ENCODE results near the gene FAM184B.
A peak's percentile ranks its signal among the peaks of the same experiment; 100 is the strongest.

Gene FAM184B

DNA sequence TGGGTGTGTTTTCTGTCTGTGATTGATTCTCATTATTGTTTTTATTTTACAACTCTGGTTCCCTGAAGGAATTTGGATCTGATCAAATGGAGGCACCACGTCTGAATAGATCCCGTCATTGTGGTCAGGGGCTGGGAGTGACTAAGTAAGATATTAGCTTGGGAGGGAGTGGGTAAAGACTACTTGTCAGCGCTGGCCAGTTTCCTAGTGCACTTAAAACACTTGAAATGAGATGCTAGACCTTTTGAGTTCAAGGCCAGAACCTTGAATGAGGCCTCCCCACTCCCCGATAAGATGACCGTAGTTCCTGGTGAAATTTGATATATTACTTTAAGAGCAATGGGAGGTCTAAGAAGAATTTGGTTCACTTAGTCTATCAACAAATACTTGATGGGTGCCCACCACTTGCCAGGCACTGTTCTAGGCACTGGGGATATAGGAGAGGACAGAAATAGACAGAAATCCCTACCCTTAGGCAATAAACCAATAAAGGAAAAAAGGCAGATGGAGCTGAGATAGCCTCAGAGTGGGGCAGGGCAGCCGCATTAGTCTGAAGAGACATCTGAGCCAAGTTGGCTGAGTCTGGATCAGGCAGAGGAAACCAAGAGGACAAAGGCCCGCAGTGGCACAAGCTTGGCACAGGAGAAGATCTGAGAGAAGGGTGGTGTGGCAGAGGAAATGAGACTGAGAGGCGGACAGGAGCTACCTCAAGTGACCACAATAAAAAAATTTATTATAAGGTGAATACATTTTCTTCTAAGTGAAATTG lies 11.8 kb downstream of the FAM184B start:
- CTCF ChIA-PET = no interaction called here
- TF ChIP-seq L3MBTL2 (conservative IDR thresholded peaks at IDR 0.05) = no peak
- TF ChIP-seq SP1 (IDR thresholded peaks at IDR 0.05) = no peak
- TF ChIP-seq LEF1 (IDR thresholded peaks at IDR 0.05; ENCODE audit: borderline replicate concordance) = no peak
- TF ChIP-seq ELF4 (IDR thresholded peaks at IDR 0.05) = no peak
- TF ChIP-seq FOXK2 (IDR thresholded peaks at IDR 0.05) = no peak
- DNase-seq (ENCODE audit: extremely low spot score) = no peak
- POLR2A ChIA-PET = no interaction called here

DNA sequence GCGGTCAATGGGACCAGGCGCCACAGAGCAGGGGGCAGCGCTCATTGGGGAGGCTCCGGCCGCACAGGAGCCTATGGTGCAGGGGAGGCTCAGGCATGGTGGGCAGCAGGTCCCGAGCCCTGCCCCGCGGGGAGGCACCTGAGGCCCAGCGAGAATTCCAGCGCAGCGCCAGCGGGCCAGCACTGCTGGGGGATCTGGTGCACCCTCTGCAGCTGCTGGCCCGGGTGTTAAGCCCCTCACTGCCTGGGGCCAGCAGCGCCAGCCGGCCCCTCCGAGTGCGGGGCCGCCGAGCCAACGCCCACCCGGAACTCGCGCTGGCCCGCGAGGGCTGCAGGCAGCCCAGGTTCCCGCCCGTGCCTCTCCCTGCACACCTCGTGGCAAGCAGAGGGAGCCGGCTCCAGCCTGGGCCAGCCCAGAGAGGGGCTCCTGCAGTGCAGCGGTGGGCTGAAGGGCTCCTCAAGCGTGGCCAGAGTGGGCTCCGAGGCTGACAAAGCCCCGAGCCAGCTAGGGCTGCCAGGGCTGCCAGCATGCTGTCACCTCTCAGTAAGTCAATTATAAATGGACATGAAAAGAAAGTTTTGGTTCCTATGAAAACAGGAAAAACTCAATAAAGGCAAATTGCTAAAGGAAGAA lies 14.5 kb downstream of the FAM184B start:
- TF ChIP-seq FOXM1 (IDR thresholded peaks at IDR 0.05; ENCODE audit: borderline replicate concordance) (no peak), BHLHE40 (IDR thresholded peaks at IDR 0.05; ENCODE audit: borderline replicate concordance) (no peak), FOXK2 (IDR thresholded peaks at IDR 0.05) (no peak), ARNT (IDR thresholded peaks at IDR 0.05) (no peak), TARDBP (IDR thresholded peaks at IDR 0.05) (no peak), L3MBTL2 (conservative IDR thresholded peaks at IDR 0.05) (no peak), HDGF (IDR thresholded peaks at IDR 0.05; ENCODE audit: borderline replicate concordance) (no peak), CTBP1 (IDR thresholded peaks at IDR 0.05; ENCODE audit: borderline replicate concordance) (no peak), ZNF384 (IDR thresholded peaks at IDR 0.05) (no peak), SP1 (IDR thresholded peaks at IDR 0.05) (no peak), SUZ12 (IDR thresholded peaks at IDR 0.05) (no peak), ELF4 (IDR thresholded peaks at IDR 0.05) (no peak), FOXA1 (IDR thresholded peaks at IDR 0.05) (no peak), NFRKB (IDR thresholded peaks at IDR 0.05) (no peak)
- POLR2A ChIA-PET = no interaction called here
- DNase-seq (ENCODE audit: extremely low spot score) = no peak
- CTCF ChIA-PET = no interaction called here

DNA sequence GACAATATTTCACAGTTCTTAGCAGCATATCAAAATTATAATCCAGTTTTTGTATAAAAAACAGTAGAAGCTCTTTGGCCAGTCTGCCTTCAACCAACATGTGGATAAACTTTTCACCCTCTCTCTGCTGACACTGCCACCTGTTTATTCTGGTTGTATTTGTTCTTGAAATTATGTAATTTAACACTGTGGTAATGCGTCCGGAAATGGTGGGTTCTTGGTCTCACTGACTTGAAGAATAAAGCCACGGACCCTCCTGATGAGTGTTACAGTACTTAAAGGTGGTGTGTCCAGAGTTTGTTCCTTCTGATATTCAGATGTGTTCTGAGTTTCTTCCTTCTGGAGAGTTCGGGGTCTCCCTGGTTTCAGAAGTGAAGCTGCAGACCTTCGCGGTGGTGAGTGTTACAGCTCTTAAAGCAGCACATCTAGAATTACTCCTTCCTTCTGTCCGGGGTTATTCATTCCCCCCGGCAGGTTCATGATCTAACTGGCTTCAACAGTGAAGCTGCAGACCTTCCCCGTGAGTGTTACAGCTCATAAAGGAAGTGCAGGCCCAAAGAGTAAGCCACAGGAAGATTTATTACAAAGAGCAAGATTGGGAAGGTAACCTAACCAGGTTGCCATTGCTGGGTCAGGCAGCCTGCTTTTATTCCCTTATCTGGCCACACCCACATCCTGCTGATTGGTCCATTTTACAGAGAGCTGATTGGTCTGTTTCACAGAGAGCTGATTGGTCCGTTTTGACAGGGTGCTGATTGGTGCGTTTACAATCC lies 15.7 kb downstream of the FAM184B start:
- CTCF ChIA-PET = no interaction called here
- POLR2A ChIA-PET = no interaction called here
- no peak for DNase-seq (ENCODE audit: extremely low spot score)
- TF ChIP-seq ZNF384 (IDR thresholded peaks at IDR 0.05) (no peak), L3MBTL2 (conservative IDR thresholded peaks at IDR 0.05) (no peak), NFRKB (IDR thresholded peaks at IDR 0.05) (no peak), FOXM1 (IDR thresholded peaks at IDR 0.05; ENCODE audit: borderline replicate concordance) (no peak), BHLHE40 (IDR thresholded peaks at IDR 0.05; ENCODE audit: borderline replicate concordance) (no peak), SUZ12 (IDR thresholded peaks at IDR 0.05) (no peak), TARDBP (IDR thresholded peaks at IDR 0.05) (no peak), CTBP1 (IDR thresholded peaks at IDR 0.05; ENCODE audit: borderline replicate concordance) (no peak), LEF1 (IDR thresholded peaks at IDR 0.05; ENCODE audit: borderline replicate concordance) (no peak), SP1 (IDR thresholded peaks at IDR 0.05) (no peak), ARNT (IDR thresholded peaks at IDR 0.05) (no peak), ELF4 (IDR thresholded peaks at IDR 0.05) (no peak)
- TF ChIP-seq, protein P1, sequence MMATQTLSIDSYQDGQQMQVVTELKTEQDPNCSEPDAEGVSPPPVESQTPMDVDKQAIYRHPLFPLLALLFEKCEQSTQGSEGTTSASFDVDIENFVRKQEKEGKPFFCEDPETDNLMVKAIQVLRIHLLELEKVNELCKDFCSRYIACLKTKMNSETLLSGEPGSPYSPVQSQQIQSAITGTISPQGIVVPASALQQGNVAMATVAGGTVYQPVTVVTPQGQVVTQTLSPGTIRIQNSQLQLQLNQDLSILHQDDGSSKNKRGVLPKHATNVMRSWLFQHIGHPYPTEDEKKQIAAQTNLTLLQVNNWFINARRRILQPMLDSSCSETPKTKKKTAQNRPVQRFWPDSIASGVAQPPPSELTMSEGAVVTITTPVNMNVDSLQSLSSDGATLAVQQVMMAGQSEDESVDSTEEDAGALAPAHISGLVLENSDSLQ (IDR thresholded peaks at IDR 0.05) = no peak

DNA sequence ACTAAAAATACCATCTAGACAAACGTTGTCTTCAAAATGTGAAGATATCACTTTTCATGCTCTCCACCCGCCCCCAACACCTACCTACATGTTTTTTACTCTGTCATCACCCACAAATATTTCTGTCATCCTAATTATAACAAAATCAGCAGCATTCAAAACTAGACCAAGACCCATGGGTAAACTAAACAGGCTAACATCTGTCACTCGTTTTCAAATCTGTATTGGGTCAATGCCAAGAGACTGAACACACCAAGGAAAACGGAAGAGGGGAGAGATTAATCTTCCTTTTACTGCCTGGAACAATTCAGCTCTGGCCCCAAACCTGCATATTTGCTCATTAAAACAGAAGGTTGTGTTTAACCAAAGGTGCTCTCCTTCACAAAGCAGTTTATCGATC lies 17.5 kb downstream of the FAM184B start:
- CTCF ChIA-PET = no interaction called here
- no peak for TF ChIP-seq SP1 (IDR thresholded peaks at IDR 0.05)
- POLR2A ChIA-PET = interaction anchor here (0.9 kb wide), 1 partner anchor 15 kb away, joined by 3 read pairs; no protein-coding TSS in a partner anchor
- DNase-seq (ENCODE audit: extremely low spot score) = no peak

DNA sequence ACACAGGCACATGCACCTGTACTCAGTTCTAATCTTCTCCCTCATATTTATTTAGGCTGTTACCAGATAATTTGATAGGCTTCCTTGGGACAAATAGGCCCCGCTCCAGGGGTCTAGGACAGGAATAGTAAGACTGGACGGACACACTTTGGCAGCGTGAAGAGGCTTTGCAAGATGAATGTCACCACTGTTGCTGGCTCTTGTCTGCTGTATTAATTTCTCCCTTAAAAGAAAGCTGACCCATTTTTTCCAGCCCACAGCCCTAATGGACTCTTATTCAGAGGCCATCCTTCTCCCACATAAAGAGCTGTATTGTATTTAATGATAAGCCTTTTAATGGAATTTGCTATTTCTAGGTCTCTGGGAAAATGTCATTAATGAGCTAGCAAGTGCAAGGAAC lies 18.0 kb downstream of the FAM184B start:
- DNase-seq (ENCODE audit: extremely low spot score) = no peak
- no peak for TF ChIP-seq LEF1 (IDR thresholded peaks at IDR 0.05; ENCODE audit: borderline replicate concordance)
- no peak for TF ChIP-seq FOXK2 (IDR thresholded peaks at IDR 0.05)
- no peak for TF ChIP-seq ELF4 (IDR thresholded peaks at IDR 0.05)
- ChIA-PET CTCF (no interaction called here), POLR2A (interaction anchor here (0.9 kb wide), 1 partner anchor 15 kb away, joined by 3 read pairs; no protein-coding TSS in a partner anchor)

DNA sequence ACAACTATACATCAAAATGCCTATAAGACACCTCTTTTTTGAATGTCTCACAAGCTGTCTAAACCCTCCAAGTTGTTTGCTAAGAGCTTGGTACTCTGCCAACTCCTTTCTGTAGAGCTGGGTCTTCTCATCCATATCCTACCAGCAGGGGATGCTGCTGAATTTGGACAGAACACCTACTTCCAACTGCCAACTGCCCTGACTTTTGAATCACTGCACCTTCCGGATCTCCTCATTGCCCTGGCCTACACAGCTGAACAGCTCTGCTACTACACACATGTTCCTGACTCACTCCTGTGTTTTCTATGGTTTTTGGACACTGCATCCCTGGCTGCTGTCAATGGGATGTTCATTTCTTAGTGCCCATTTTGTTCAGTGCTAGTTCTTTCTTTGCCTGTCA lies 18.7 kb downstream of the FAM184B start:
- CTCF ChIA-PET = no interaction called here
- TF ChIP-seq SP1 (IDR thresholded peaks at IDR 0.05) = no peak
- no peak for TF ChIP-seq BHLHE40 (IDR thresholded peaks at IDR 0.05; ENCODE audit: borderline replicate concordance)
- TF ChIP-seq FOXM1 (IDR thresholded peaks at IDR 0.05; ENCODE audit: borderline replicate concordance) = no peak
- TF ChIP-seq HDGF (IDR thresholded peaks at IDR 0.05; ENCODE audit: borderline replicate concordance) = no peak
- no peak for TF ChIP-seq ARNT (IDR thresholded peaks at IDR 0.05)
- no peak for TF ChIP-seq TARDBP (IDR thresholded peaks at IDR 0.05)
- no peak for TF ChIP-seq SUZ12 (IDR thresholded peaks at IDR 0.05)
- TF ChIP-seq L3MBTL2 (conservative IDR thresholded peaks at IDR 0.05) = no peak
- TF ChIP-seq ELF4 (IDR thresholded peaks at IDR 0.05) = no peak
- no peak for TF ChIP-seq LEF1 (IDR thresholded peaks at IDR 0.05; ENCODE audit: borderline replicate concordance)
- no peak for TF ChIP-seq FOXA1 (IDR thresholded peaks at IDR 0.05)
- no peak for TF ChIP-seq NFRKB (IDR thresholded peaks at IDR 0.05)
- TF ChIP-seq ZNF384 (IDR thresholded peaks at IDR 0.05) = no peak
- TF ChIP-seq, protein P1 (IDR thresholded peaks at IDR 0.05) = no peak
- no peak for TF ChIP-seq CTBP1 (IDR thresholded peaks at IDR 0.05; ENCODE audit: borderline replicate concordance)
- TF ChIP-seq FOXK2 (IDR thresholded peaks at IDR 0.05) = no peak
- peak; percentile 34 for DNase-seq (ENCODE audit: extremely low spot score)
- POLR2A ChIA-PET = no interaction called here

Data from HEK293T (cell line).